Liver (tissue), 3 donors: ENCODE measurements around the gene RPAP2.

Experiments used
- FOXA1 ChIP-seq: IDR thresholded peaks from 2 replicates; pipeline ENCODE4 v1.6.1; 2016; ENCODE audit warnings: antibody characterized with exemption
- RAD21 ChIP-seq, 2 donors: IDR thresholded peaks; 2 replicates each; pipeline ENCODE4 v1.6.1; 2016; ENCODE audit warnings: antibody characterized with exemption in 2 of 2, mild to moderate bottlenecking in 2 of 2
- TF ChIP-seq, protein P1 (sequence below): IDR thresholded peaks from 2 replicates; pipeline ENCODE4 v1.6.1; 2016; ENCODE audit warnings: antibody characterized with exemption, mild to moderate bottlenecking
- TF ChIP-seq, protein P2 (sequence below): fragments of 150-350 bp; IDR thresholded peaks from 2 replicates; pipeline ENCODE4 v1.5.1; 2017; ENCODE audit warnings: improper control_type of control experiment, low read depth, low read length; ENCODE audit not compliant: missing input control
- TF ChIP-seq, protein P3 (sequence below): IDR thresholded peaks from 2 replicates; pipeline ENCODE4 v1.6.1; 2016; ENCODE audit warnings: antibody characterized with exemption
- donor health status: healthy.
- donor health status: healthy.

DNA sequence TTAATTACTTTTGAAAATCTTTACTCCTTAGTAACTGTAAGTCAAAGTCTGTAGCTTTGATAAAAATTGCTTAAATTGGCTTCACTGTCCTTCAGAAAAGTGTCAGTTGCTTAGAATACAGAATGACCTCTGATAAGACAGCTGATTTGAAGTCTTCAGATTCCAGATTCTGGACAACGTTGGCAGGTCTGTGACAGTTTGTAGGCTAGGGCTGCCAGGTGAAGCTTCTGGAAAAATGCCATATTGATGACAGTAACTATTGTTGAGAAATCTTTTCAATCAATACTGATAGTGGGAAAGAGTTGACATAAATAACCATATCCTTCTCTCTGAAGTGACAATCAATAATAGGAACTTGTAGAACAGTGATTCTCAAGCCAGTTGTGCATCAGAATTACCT lies 41.3 kb downstream of the RPAP2 start:
- TF ChIP-seq, protein P1, sequence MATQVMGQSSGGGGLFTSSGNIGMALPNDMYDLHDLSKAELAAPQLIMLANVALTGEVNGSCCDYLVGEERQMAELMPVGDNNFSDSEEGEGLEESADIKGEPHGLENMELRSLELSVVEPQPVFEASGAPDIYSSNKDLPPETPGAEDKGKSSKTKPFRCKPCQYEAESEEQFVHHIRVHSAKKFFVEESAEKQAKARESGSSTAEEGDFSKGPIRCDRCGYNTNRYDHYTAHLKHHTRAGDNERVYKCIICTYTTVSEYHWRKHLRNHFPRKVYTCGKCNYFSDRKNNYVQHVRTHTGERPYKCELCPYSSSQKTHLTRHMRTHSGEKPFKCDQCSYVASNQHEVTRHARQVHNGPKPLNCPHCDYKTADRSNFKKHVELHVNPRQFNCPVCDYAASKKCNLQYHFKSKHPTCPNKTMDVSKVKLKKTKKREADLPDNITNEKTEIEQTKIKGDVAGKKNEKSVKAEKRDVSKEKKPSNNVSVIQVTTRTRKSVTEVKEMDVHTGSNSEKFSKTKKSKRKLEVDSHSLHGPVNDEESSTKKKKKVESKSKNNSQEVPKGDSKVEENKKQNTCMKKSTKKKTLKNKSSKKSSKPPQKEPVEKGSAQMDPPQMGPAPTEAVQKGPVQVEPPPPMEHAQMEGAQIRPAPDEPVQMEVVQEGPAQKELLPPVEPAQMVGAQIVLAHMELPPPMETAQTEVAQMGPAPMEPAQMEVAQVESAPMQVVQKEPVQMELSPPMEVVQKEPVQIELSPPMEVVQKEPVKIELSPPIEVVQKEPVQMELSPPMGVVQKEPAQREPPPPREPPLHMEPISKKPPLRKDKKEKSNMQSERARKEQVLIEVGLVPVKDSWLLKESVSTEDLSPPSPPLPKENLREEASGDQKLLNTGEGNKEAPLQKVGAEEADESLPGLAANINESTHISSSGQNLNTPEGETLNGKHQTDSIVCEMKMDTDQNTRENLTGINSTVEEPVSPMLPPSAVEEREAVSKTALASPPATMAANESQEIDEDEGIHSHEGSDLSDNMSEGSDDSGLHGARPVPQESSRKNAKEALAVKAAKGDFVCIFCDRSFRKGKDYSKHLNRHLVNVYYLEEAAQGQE = no peak
- no peak for TF ChIP-seq FOXA1
- TF ChIP-seq, protein P2, sequence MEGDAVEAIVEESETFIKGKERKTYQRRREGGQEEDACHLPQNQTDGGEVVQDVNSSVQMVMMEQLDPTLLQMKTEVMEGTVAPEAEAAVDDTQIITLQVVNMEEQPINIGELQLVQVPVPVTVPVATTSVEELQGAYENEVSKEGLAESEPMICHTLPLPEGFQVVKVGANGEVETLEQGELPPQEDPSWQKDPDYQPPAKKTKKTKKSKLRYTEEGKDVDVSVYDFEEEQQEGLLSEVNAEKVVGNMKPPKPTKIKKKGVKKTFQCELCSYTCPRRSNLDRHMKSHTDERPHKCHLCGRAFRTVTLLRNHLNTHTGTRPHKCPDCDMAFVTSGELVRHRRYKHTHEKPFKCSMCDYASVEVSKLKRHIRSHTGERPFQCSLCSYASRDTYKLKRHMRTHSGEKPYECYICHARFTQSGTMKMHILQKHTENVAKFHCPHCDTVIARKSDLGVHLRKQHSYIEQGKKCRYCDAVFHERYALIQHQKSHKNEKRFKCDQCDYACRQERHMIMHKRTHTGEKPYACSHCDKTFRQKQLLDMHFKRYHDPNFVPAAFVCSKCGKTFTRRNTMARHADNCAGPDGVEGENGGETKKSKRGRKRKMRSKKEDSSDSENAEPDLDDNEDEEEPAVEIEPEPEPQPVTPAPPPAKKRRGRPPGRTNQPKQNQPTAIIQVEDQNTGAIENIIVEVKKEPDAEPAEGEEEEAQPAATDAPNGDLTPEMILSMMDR = no peak
- TF ChIP-seq, protein P3, sequence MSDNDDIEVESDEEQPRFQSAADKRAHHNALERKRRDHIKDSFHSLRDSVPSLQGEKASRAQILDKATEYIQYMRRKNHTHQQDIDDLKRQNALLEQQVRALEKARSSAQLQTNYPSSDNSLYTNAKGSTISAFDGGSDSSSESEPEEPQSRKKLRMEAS = no peak
- TF ChIP-seq RAD21 (IDR thresholded peaks at IDR 0.05) = no peak
